OCI-LY3 (cell line): ENCODE results near the gene TBXAS1.

Experiments
- EZH2phosphoT487 ChIP-seq: fragments of 200-600 bp; shearing (Covaris generic); IDR thresholded peaks from 2 replicates; pipeline ENCODE4 v1.6.1; 2018; ENCODE audit warnings: antibody characterized with exemption, mixed run types, low read depth
- TF ChIP-seq, protein P1 (sequence below): fragments of 200-600, 300-600 bp; sonication (generic); IDR thresholded peaks from 2 replicates; pipeline ENCODE4 v1.5.1; 2014; ENCODE audit warnings: antibody characterized with exemption, low read length, low read depth

DNA sequence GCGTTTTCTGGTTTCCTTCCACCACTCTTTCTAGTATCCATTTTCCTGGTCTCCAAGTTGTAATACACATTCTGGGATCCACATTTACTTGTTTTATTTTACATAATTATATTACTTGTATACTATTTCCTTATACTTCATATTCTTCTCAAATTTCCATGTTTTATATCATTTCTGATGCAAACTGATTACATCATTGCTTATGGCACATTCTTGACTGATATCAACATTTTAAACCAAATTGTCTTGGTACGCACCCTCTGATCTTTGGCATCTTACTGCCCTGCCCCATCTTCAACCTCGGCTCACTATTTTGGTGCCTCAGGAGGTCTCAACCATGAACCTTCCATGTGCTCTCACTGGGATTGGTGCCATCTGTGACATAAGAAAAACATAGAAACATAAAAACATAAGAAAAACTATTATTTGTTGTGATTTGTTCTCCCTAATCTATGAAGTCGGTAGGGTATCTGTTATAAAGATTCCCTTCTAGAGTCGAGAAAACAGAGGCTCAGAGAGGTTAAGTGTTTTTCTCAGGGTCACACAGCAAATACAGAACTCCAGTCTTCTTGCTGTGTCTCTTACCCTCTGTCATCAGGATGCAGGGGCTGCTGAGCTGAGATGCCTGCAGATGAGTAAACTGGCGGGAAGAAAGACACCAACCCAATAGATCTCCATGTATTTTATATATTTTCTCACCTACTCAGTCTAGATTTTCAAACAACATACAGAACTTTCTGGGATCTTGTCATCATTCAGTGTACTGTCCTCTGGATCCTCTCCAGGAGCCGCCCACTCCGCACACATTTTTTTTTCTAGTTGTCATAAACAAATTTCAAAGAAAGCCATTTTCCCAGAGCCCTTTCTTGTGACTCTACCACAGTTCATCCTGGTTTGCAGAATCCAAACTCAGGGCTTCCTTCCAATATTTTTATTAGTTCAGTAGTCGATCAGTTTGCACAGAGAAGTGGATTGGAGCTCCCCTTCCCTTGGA, 154.2 kb downstream of the TBXAS1 start:
- TF ChIP-seq, protein P1, sequence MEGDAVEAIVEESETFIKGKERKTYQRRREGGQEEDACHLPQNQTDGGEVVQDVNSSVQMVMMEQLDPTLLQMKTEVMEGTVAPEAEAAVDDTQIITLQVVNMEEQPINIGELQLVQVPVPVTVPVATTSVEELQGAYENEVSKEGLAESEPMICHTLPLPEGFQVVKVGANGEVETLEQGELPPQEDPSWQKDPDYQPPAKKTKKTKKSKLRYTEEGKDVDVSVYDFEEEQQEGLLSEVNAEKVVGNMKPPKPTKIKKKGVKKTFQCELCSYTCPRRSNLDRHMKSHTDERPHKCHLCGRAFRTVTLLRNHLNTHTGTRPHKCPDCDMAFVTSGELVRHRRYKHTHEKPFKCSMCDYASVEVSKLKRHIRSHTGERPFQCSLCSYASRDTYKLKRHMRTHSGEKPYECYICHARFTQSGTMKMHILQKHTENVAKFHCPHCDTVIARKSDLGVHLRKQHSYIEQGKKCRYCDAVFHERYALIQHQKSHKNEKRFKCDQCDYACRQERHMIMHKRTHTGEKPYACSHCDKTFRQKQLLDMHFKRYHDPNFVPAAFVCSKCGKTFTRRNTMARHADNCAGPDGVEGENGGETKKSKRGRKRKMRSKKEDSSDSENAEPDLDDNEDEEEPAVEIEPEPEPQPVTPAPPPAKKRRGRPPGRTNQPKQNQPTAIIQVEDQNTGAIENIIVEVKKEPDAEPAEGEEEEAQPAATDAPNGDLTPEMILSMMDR: no peak
- no peak for TF ChIP-seq EZH2phosphoT487
